ENCODE results near the gene SCARB1. TPM values are rescaled to one million over a fixed set of nuclear protein-coding genes. Genes with fewer than 3 reads are reported as not detected.
"Not testable (repeated sequence)": the region's sequence is repeated elsewhere in the genome, so short reads cannot be mapped to it uniquely, and the experiment has no call there.

Gene SCARB1
- 10 to 100 TPM; 22.9 to 24.1 TPM for total RNA-seq

- ChIA-PET POLR2A (no interaction called here), CTCF (no interaction called here)
- ATAC-seq = peak; percentile 91
- no peaks in the 10 kb centered on the region for H3K36me3 Mint-ChIP-seq (ENCODE audit: low read depth)
- intact Hi-C loops (cut with DNase I, micrococcal nuclease) = loop anchor here (1.0 to 5.0 kb wide), 9 partner anchors 35 to 296 kb away; partner anchors contain the start of genes BRI3BP (in 1 of the 2), DHX37 (in 1 of the 2) and NCOR2 (in 1 of the 2)
- DNase-seq = peak; percentile 91
- H3K27ac Mint-ChIP-seq = peak within 1 kb of the TSS; percentile 89
- peaks cover 3% of the 10 kb centered on the region for H3K27me3 Mint-ChIP-seq
- H3K4me1 Mint-ChIP-seq = peaks cover 21% of the 10 kb centered on the region
- peak within 1 kb of the TSS; percentile 76 for H3K4me3 Mint-ChIP-seq
- no peaks in the 10 kb centered on the region for H3K9me3 Mint-ChIP-seq (ENCODE audit: low read depth)
Observed at GRCh38 chr12:124863416-124864325, at the start of gene SCARB1. Gene SCARB1, minus strand, starts transcription at chr12:124863864. Its CDS starts 144 bp downstream, at chr12:124863720.

- Mint-ChIP-seq H3K27ac (peak overlapping the region; percentile 100), H3K4me1 (peaks cover 62% of the 10 kb centered on the region), H3K36me3 (ENCODE audit: low read depth) (peaks cover 42% of the 10 kb centered on the region), H3K4me3 (peak overlapping the region; percentile 100)
- ATAC-seq; H3K9me3 Mint-ChIP-seq (ENCODE audit: low read depth); DNase-seq; H3K27me3 Mint-ChIP-seq: not testable (repeated sequence)
- ChIA-PET CTCF (interaction anchor here (7.9 kb wide), 1 partner anchor 27 kb away, joined by 92 read pairs; no protein-coding TSS in a partner anchor), POLR2A (interaction anchor here (4.1 kb wide), 1 partner anchor 28 kb away, joined by 39 read pairs; no protein-coding TSS in a partner anchor)
- intact Hi-C loops (cut with DNase I, micrococcal nuclease) = loop anchor here in 1 of 2 experiments (10.0 kb wide), 3 partner anchors 1478 to 1938 kb away; partner anchors contain the start of genes OGFOD2, RILPL2 and SBNO1
Observed at GRCh38 chr12:124912529-124913287, 49.0 kb upstream of the SCARB1 start.

GRCh38 chr12:124911521-124911920 is 47.9 kb upstream of the SCARB1 start:
- not testable (repeated sequence) for H3K9me3 Mint-ChIP-seq (ENCODE audit: low read depth); H3K27me3 Mint-ChIP-seq; DNase-seq; ATAC-seq
- peak overlapping the region; percentile 38 for H3K4me3 Mint-ChIP-seq
- H3K27ac Mint-ChIP-seq = peak overlapping the region; percentile 84
- H3K4me1 Mint-ChIP-seq = peaks cover 53% of the 10 kb centered on the region
- H3K36me3 Mint-ChIP-seq (ENCODE audit: low read depth) = peaks cover 42% of the 10 kb centered on the region
- ChIA-PET CTCF (interaction anchor here (0.6 to 3.9 kb wide), 3 partner anchors 24 to 1210 kb away, joined by 3 to 41 read pairs (median 4); no protein-coding TSS in a partner anchor), POLR2A (interaction anchor here (0.6 to 3.2 kb wide), 6 partner anchors 8 to 138 kb away, joined by 3 to 22 read pairs (median 6); no protein-coding TSS in a partner anchor)
- intact Hi-C loops (cut with DNase I, micrococcal nuclease) = loop anchor here in 1 of 2 experiments (10.0 kb wide), 3 partner anchors 1477 to 1937 kb away; partner anchors contain the start of genes OGFOD2, RILPL2 and SBNO1

GRCh38 chr12:124910561-124911478 is 47.2 kb upstream of the SCARB1 start:
- DNase-seq = no peak
- ATAC-seq = no peak
- intact Hi-C loops (cut with DNase I, micrococcal nuclease) = loop anchor here in 1 of 2 experiments (10.0 kb wide), 3 partner anchors 1476 to 1936 kb away; partner anchors contain the start of genes OGFOD2, RILPL2 and SBNO1
- Mint-ChIP-seq H3K9me3 (ENCODE audit: low read depth) (no peaks in the 10 kb centered on the region), H3K36me3 (ENCODE audit: low read depth) (peaks cover 42% of the 10 kb centered on the region), H3K4me3 (peak overlapping the region; percentile 38), H3K27ac (peak overlapping the region; percentile 84), H3K27me3 (no peaks in the 10 kb centered on the region), H3K4me1 (peaks cover 48% of the 10 kb centered on the region)
- CTCF ChIA-PET = interaction anchor here (0.6 to 3.9 kb wide), 5 partner anchors 9 to 1209 kb away, joined by 3 to 41 read pairs (median 4); no protein-coding TSS in a partner anchor
- POLR2A ChIA-PET = interaction anchor here (0.6 to 3.2 kb wide), 9 partner anchors 8 to 144 kb away, joined by 3 to 22 read pairs (median 5); no protein-coding TSS in a partner anchor

GRCh38 chr12:124909831-124910560 is 46.3 kb upstream of the SCARB1 start:
- Mint-ChIP-seq H3K27me3 (no peaks in the 10 kb centered on the region), H3K36me3 (ENCODE audit: low read depth) (peaks cover 42% of the 10 kb centered on the region), H3K9me3 (ENCODE audit: low read depth) (no peaks in the 10 kb centered on the region), H3K27ac (peak overlapping the region; percentile 84), H3K4me3 (peak overlapping the region; percentile 38), H3K4me1 (peaks cover 42% of the 10 kb centered on the region)
- CTCF ChIA-PET = interaction anchor here (0.6 to 3.9 kb wide), 3 partner anchors 10 to 35 kb away, joined by 4 to 41 read pairs (median 7); no protein-coding TSS in a partner anchor
- ATAC-seq (no peak), DNase-seq (no peak)
- POLR2A ChIA-PET = interaction anchor here (1.1 to 3.2 kb wide), 5 partner anchors 8 to 35 kb away, joined by 3 to 22 read pairs (median 8); no protein-coding TSS in a partner anchor
- intact Hi-C loops (cut with DNase I, micrococcal nuclease) = loop anchor here in 1 of 2 experiments (5.0 to 10.0 kb wide), 5 partner anchors 157 to 1935 kb away; partner anchors contain the start of genes AACS, OGFOD2, RILPL2 and SBNO1

GRCh38 chr12:124906606-124907261 is 43.1 kb upstream of the SCARB1 start:
- intact Hi-C loops (cut with DNase I, micrococcal nuclease) = loop anchor here (1.0 to 10.0 kb wide), 6 partner anchors 33 to 278 kb away; partner anchors contain the start of genes AACS (in 1 of the 2), BRI3BP (in 1 of the 2), SCARB1 (in 1 of the 2) and TMEM132B (in 1 of the 2)
- Mint-ChIP-seq H3K27ac (peak overlapping the region; percentile 28), H3K27me3 (no peaks in the 10 kb centered on the region), H3K9me3 (ENCODE audit: low read depth) (no peaks in the 10 kb centered on the region), H3K36me3 (ENCODE audit: low read depth) (peaks cover 16% of the 10 kb centered on the region), H3K4me3 (no peak overlapping the region), H3K4me1 (peaks cover 25% of the 10 kb centered on the region)
- CTCF ChIA-PET = interaction anchor here (0.6 to 5.0 kb wide), 28 partner anchors 10 to 222 kb away, joined by 3 to 104 read pairs (median 4); no protein-coding TSS in a partner anchor
- POLR2A ChIA-PET = interaction anchor here (0.6 to 1.3 kb wide), 3 partner anchors 11 to 33 kb away, joined by 3 to 9 read pairs (median 5); no protein-coding TSS in a partner anchor
- DNase-seq = peak; percentile 93
- peak; percentile 88 for ATAC-seq

- POLR2A ChIA-PET = no interaction called here
Observed at GRCh38 chr12:124904306-124905098, 40.8 kb upstream of the SCARB1 start.

GRCh38 chr12:124902916-124903315 is 39.3 kb upstream of the SCARB1 start:
- peaks cover 16% of the 10 kb centered on the region for H3K4me1 Mint-ChIP-seq
- DNase-seq (no peak), ATAC-seq (no peak)
- intact Hi-C loops (cut with DNase I, micrococcal nuclease) = loop anchor here in 1 of 2 experiments (10.0 kb wide), 1 partner anchor 282 kb away; the partner anchor contains the start of gene TMEM132B
- POLR2A ChIA-PET = interaction anchor here (1.1 kb wide), 1 partner anchor 8 kb away, joined by 4 read pairs; no protein-coding TSS in a partner anchor
- H3K27me3 Mint-ChIP-seq = no peaks in the 10 kb centered on the region
- H3K36me3 Mint-ChIP-seq (ENCODE audit: low read depth) = no peaks in the 10 kb centered on the region
- no peak overlapping the region for H3K4me3 Mint-ChIP-seq
- H3K9me3 Mint-ChIP-seq (ENCODE audit: low read depth) = no peaks in the 10 kb centered on the region
- H3K27ac Mint-ChIP-seq = no peak overlapping the region
- CTCF ChIA-PET = interaction anchor here (0.9 kb wide), 1 partner anchor 48 kb away, joined by 3 read pairs; no protein-coding TSS in a partner anchor

More at GRCh38 chr12:124904306-124905098, 40.8 kb upstream of the SCARB1 start:
- no peak for DNase-seq
- intact Hi-C loops (cut with DNase I, micrococcal nuclease) = loop anchor here in 1 of 2 experiments (5.0 to 10.0 kb wide), 2 partner anchors 163 to 280 kb away; partner anchors contain the start of genes AACS and TMEM132B
- H3K4me1 Mint-ChIP-seq = peaks cover 5% of the 10 kb centered on the region
- no peaks in the 10 kb centered on the region for H3K27me3 Mint-ChIP-seq
- H3K36me3 Mint-ChIP-seq (ENCODE audit: low read depth) = no peaks in the 10 kb centered on the region
- no peak overlapping the region for H3K4me3 Mint-ChIP-seq
- H3K9me3 Mint-ChIP-seq (ENCODE audit: low read depth) = no peaks in the 10 kb centered on the region
- no peak for ATAC-seq
- CTCF ChIA-PET = interaction anchor here (0.6 to 5.0 kb wide), 3 partner anchors 14 to 1187 kb away, joined by 4 to 104 read pairs (median 70); no protein-coding TSS in a partner anchor
- no peak overlapping the region for H3K27ac Mint-ChIP-seq

All from activated CD4-positive, alpha-beta T cell treated with anti-CD3 and anti-CD28 coated beads for 36 hours (primary cell).